Gastrocnemius medialis (tissue), 4 donors: ENCODE data around the gene GJA9.

ENCODE experiments used
- POLR2A ChIP-seq, 2 donors: fragments of 450-650 bp; IDR thresholded peaks; one replicate each; pipeline ENCODE4 v1.6.1; 2017; ENCODE audit warnings: antibody characterized with exemption in 2 of 2, mild to moderate bottlenecking in 2 of 2, moderate library complexity in 2 of 2
- TF ChIP-seq, protein P1 (sequence below), 5 experiments: fragments of 450-650 bp in 3 of 5; fragments of 200-600 bp in 2 of 5; sonication (generic) in 2 of 5; IDR thresholded peaks in 4 of 5; conservative IDR thresholded peaks in 1 of 5; 1 replicate in 4 of 5; 2 replicates in 1 of 5; pipeline ENCODE4 v1.5.1; 2016 to 2019; ENCODE audit warnings: antibody characterized with exemption in 5 of 5, mild to moderate bottlenecking in 3 of 5, moderate library complexity in 3 of 5

DNA sequence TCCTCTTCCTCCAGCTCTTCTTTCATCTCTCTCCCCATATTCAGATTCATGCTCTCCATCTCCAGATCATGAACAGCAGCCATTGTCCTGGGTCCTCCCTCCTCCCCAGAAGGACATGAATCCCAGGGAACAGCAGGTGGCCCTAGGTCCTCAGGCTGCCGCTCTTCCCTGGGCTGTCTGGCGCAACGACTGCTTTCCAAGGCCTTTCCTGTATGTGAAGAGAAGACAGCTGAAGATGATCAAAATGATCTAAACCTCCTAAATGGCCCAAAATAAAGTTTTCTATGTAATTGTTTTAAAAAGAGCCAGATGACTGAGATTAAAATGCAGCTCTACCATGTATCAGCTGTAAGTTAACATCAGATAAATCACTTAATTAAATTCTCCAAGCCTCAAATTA lies 37.7 kb upstream of the GJA9 start:
- TF ChIP-seq, protein P1, sequence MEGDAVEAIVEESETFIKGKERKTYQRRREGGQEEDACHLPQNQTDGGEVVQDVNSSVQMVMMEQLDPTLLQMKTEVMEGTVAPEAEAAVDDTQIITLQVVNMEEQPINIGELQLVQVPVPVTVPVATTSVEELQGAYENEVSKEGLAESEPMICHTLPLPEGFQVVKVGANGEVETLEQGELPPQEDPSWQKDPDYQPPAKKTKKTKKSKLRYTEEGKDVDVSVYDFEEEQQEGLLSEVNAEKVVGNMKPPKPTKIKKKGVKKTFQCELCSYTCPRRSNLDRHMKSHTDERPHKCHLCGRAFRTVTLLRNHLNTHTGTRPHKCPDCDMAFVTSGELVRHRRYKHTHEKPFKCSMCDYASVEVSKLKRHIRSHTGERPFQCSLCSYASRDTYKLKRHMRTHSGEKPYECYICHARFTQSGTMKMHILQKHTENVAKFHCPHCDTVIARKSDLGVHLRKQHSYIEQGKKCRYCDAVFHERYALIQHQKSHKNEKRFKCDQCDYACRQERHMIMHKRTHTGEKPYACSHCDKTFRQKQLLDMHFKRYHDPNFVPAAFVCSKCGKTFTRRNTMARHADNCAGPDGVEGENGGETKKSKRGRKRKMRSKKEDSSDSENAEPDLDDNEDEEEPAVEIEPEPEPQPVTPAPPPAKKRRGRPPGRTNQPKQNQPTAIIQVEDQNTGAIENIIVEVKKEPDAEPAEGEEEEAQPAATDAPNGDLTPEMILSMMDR (IDR thresholded peaks at IDR 0.05 in 4 of 5, conservative IDR thresholded peaks at IDR 0.05 in 1 of 5), result no peak
- TF ChIP-seq POLR2A (IDR thresholded peaks at IDR 0.05), result no peak
